SU-DHL-6 (cell line): ENCODE measurements around the gene HCN1.

Experiments used
- H2AFZ ChIP-seq: fragments of 200-600 bp; sonication (generic); 2 replicates; pipeline ENCODE4 v1.6.1; 2014; ENCODE audit warnings: low read depth, mild to moderate bottlenecking, moderate library complexity, mixed read lengths, antibody characterized with exemption, low read length; ENCODE audit not compliant: severe bottlenecking
- H3F3A ChIP-seq: fragments of 200-600 bp; shearing (Covaris generic); 2 replicates; pipeline ENCODE4 v1.6.0; 2016; ENCODE audit warnings: antibody characterized with exemption, mild to moderate bottlenecking; ENCODE audit not compliant: insufficient read depth
- H3K27ac ChIP-seq: fragments of 200-600 bp; sonication (generic); 2 replicates; pipeline ENCODE4 v1.5.1; 2016; ENCODE audit warnings: low read depth, mild to moderate bottlenecking, low read length, moderate library complexity, mixed read lengths
- H3K27me3 ChIP-seq: fragments of 200-600 bp; sonication (generic), shearing (Covaris generic); 2 replicates; pipeline ENCODE4 v1.6.0; 2014; ENCODE audit warnings: mild to moderate bottlenecking, low read length
- H3K36me3 ChIP-seq: fragments of 200-600 bp; sonication (generic); 2 replicates; pipeline ENCODE4 v1.6.1; 2014; ENCODE audit warnings: mild to moderate bottlenecking, low read length, mixed read lengths
- H3K4me2 ChIP-seq: fragments of 300-600, 200-600 bp; shearing (Covaris generic), sonication (generic); 2 replicates; pipeline ENCODE4 v1.6.0; 2014; ENCODE audit warnings: low read length, low read depth, mild to moderate bottlenecking; ENCODE audit not compliant: poor library complexity, severe bottlenecking
- H3K4me3 ChIP-seq: fragments of 200-600 bp; sonication (generic); 2 replicates; pipeline ENCODE4 v1.5.1; 2014; ENCODE audit warnings: antibody characterized with exemption, low read length, mild to moderate bottlenecking, mixed read lengths; ENCODE audit not compliant: insufficient read depth, poor library complexity, severe bottlenecking
- H3K79me2 ChIP-seq: fragments of 200-600 bp; sonication (generic); 2 replicates; pipeline ENCODE4 v1.6.1; 2014; ENCODE audit warnings: mild to moderate bottlenecking, low read length, moderate library complexity; ENCODE audit not compliant: insufficient read depth
- H3K9ac ChIP-seq: fragments of 200-600 bp; sonication (generic); 2 replicates; pipeline ENCODE4 v1.7.0; 2014; ENCODE audit warnings: mild to moderate bottlenecking, low read length
- H3K9me2 ChIP-seq: fragments of 200-600 bp; sonication (generic); replicated peaks from 2 replicates; pipeline ENCODE4 v1.6.1; 2014; ENCODE audit warnings: low read length; ENCODE audit not compliant: insufficient read depth
- H3K9me3 ChIP-seq: fragments of 200-600 bp; sonication (generic); 2 replicates; pipeline ENCODE4 v1.6.1; 2014; ENCODE audit warnings: low read length, mixed read lengths; ENCODE audit not compliant: insufficient read depth
- H4K20me1 ChIP-seq: fragments of 200-600 bp; sonication (generic); 2 replicates; pipeline ENCODE4 v1.6.1; 2014; ENCODE audit warnings: low read depth, mild to moderate bottlenecking, antibody characterized with exemption, low read length, moderate library complexity, mixed read lengths
- EZH2phosphoT487 ChIP-seq: fragments of 200-600 bp; sonication (generic), shearing (Covaris generic); conservative IDR thresholded peaks from 2 replicates; pipeline ENCODE4 v1.6.1; 2018; ENCODE audit warnings: mild to moderate bottlenecking, antibody characterized with exemption, low read length, moderate library complexity, mixed read lengths
- TF ChIP-seq, protein P1 (sequence below): fragments of 200-600 bp; sonication (generic); IDR thresholded peaks from one replicate; pipeline ENCODE4 v1.5.1; 2017; ENCODE audit warnings: antibody characterized with exemption, mild to moderate bottlenecking, low read length, moderate library complexity; ENCODE audit not compliant: insufficient read depth, poor library complexity, severe bottlenecking

The HCN1 gene

DNA sequence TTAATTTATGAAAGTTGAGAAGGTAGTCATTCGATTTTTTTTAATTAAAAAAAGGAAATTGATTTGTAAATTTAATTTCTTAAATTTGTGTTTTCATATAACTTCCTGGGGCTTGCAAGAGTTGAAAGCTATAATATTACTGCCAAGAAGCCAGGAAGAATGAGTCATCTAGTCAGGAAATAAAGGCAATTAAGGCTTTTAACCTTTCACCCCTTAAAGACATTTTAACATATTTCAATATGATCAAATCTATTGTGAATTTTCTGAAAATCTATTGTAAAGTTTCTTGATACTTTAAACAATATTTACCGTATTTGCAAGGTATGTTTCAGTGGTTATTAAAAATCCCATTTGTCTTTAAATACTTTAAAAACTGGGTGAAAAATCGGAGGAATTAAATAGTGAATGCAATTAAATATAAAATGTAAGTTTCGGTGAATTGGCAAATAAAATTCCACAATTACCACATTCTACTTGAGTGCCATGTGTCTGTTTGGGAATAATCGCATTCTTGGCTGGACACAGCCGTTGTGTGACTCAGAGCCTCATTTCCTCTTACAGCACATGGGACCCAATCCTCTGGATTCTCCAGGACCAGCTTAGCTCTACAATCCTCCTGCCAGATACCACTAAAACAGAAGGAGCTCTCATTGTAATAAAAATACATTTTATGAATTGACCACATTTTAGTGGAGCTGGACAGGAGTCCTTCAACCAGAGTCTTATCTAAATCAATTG lies 310.7 kb downstream of the HCN1 start:
- Histone ChIP-seq H3K27ac (no peak overlapping the region), H3K4me3 (no peak overlapping the region), H3K36me3 (no peaks in the 10 kb centered on the region), H3K27me3 (no peaks in the 10 kb centered on the region), H3K9ac (no peak overlapping the region), H3K4me2 (no peak overlapping the region), H3K9me3 (no peaks in the 10 kb centered on the region), H3K9me2 (no peaks in the 10 kb centered on the region), H3K79me2 (no peaks in the 10 kb centered on the region), H2AFZ (no peak overlapping the region), H4K20me1 (no peaks in the 10 kb centered on the region), H3F3A (no peaks in the 10 kb centered on the region)
- TF ChIP-seq, protein P1, sequence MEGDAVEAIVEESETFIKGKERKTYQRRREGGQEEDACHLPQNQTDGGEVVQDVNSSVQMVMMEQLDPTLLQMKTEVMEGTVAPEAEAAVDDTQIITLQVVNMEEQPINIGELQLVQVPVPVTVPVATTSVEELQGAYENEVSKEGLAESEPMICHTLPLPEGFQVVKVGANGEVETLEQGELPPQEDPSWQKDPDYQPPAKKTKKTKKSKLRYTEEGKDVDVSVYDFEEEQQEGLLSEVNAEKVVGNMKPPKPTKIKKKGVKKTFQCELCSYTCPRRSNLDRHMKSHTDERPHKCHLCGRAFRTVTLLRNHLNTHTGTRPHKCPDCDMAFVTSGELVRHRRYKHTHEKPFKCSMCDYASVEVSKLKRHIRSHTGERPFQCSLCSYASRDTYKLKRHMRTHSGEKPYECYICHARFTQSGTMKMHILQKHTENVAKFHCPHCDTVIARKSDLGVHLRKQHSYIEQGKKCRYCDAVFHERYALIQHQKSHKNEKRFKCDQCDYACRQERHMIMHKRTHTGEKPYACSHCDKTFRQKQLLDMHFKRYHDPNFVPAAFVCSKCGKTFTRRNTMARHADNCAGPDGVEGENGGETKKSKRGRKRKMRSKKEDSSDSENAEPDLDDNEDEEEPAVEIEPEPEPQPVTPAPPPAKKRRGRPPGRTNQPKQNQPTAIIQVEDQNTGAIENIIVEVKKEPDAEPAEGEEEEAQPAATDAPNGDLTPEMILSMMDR = no peak
- no peak for TF ChIP-seq EZH2phosphoT487

DNA sequence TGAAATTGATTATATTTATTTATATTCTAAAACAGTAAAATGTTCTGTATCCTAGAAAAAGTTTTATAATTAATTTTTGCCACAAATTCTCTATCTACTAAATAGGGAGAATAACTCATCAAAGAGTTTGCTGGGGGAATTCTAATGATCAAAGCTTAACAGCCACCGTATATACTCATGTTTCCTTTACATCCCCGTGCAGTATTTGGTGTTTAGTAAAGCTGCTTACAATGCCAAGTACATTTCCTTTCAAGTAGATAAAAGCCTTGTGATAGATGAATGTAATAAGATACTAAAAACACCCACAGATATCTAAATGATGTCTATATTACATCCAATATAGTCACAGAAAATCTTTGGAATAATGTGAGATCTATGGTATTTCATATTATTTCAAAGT lies 312.2 kb downstream of the HCN1 start:
- H3K9ac ChIP-seq = no peak overlapping the region
- no peaks in the 10 kb centered on the region for H3F3A ChIP-seq
- no peak overlapping the region for H3K27ac ChIP-seq
- no peak overlapping the region for H3K4me2 ChIP-seq
- H3K36me3 ChIP-seq = no peaks in the 10 kb centered on the region
- H3K9me2 ChIP-seq = no peaks in the 10 kb centered on the region
- no peak overlapping the region for H3K4me3 ChIP-seq
- no peaks in the 10 kb centered on the region for H3K27me3 ChIP-seq
- H3K79me2 ChIP-seq = no peaks in the 10 kb centered on the region
- TF ChIP-seq EZH2phosphoT487 = no peak
- TF ChIP-seq, protein P1 = no peak
- no peak overlapping the region for H2AFZ ChIP-seq
- H3K9me3 ChIP-seq = no peaks in the 10 kb centered on the region
- no peaks in the 10 kb centered on the region for H4K20me1 ChIP-seq

DNA sequence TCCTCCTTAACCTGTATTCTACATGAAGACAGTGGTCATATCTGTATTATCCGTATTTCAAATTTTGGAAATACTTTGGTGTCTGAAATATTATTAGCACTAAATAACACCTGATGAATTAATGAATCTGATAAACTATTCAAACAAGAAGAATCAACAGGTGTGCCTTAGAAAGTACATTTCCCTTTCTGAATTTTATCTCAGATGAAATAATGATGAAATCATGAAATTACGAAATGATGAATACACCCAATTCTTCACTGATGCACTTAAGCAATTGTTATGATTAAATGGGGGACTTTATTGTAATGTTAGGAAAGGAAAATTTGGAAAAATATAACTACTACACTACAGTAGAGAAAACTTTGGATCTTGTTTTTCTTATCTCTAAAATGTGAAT lies 313.6 kb downstream of the HCN1 start:
- H3K9me2 ChIP-seq = no peaks in the 10 kb centered on the region
- H3K9ac ChIP-seq = no peak overlapping the region
- no peak overlapping the region for H2AFZ ChIP-seq
- no peaks in the 10 kb centered on the region for H3K9me3 ChIP-seq
- no peaks in the 10 kb centered on the region for H3F3A ChIP-seq
- H4K20me1 ChIP-seq = no peaks in the 10 kb centered on the region
- no peaks in the 10 kb centered on the region for H3K36me3 ChIP-seq
- no peak overlapping the region for H3K27ac ChIP-seq
- no peaks in the 10 kb centered on the region for H3K27me3 ChIP-seq
- no peak overlapping the region for H3K4me3 ChIP-seq
- H3K79me2 ChIP-seq = no peaks in the 10 kb centered on the region
- TF ChIP-seq, protein P1 = no peak
- no peak overlapping the region for H3K4me2 ChIP-seq
